WTC11 (cell line): ENCODE measurements around the gene RPS6KL1. TPM values are rescaled to one million over a fixed set of nuclear protein-coding genes. Genes with fewer than 3 reads are reported as not detected.

Experiments used
- ATAC-seq: fragments of 200-7000 bp; cut with Tn5 transposase; 2 replicates; pipeline ENCODE4 v1.10.0; 2021; ENCODE audit warnings: mild to moderate bottlenecking, moderate library complexity
- CTCF ChIA-PET: fragments of 300-600 bp; sonication (Branson Sonifier 250); formaldehyde crosslinking; loops from one replicate; lab custom pipeline; 2021; ENCODE audit warnings: antibody characterized with exemption; lab: Charles Lee
- POLR2A ChIA-PET: fragments of 350-600 bp; sonication (Branson Sonifier 250); formaldehyde crosslinking; loops from one replicate; lab custom pipeline; 2021; ENCODE audit warnings: antibody characterized with exemption; lab: Charles Lee
- DNase-seq: peaks from one replicate; pipeline ENCODE4 v3.0.0; 2021; ENCODE audit warnings: low spot score
- H3K27ac Mint-ChIP-seq: 2 replicates; pipeline ENCODE4 v1.8.0; 2021; ENCODE audit warnings: mixed read lengths
- H3K27me3 Mint-ChIP-seq: 2 replicates; pipeline ENCODE4 v1.8.0; 2021; ENCODE audit warnings: low read depth, mild to moderate bottlenecking, moderate library complexity, mixed read lengths
- H3K36me3 Mint-ChIP-seq: 2 replicates; pipeline ENCODE4 v1.8.0; 2021; ENCODE audit warnings: mixed read lengths
- H3K4me1 Mint-ChIP-seq: 2 replicates; pipeline ENCODE4 v1.8.0; 2022; ENCODE audit warnings: mixed read lengths
- H3K4me3 Mint-ChIP-seq: 2 replicates; pipeline ENCODE4 v1.8.0; 2021; ENCODE audit warnings: mild to moderate bottlenecking, moderate library complexity, mixed read lengths
- H3K9me3 Mint-ChIP-seq: 2 replicates; pipeline ENCODE4 v1.8.0; 2021; ENCODE audit warnings: mixed read lengths
- ARID4B ChIP-seq: sonication (generic); formaldehyde crosslinking; IDR thresholded peaks from 2 replicates; pipeline ENCODE4 v1.8.0; 2023; ENCODE audit warnings: missing genetic modification reagents, mild to moderate bottlenecking, borderline replicate concordance
- ATF6 ChIP-seq: sonication (generic); formaldehyde crosslinking; IDR thresholded peaks from 2 replicates; pipeline ENCODE4 v1.8.1; 2023; ENCODE audit warnings: mild to moderate bottlenecking, missing genetic modification reagents
- ELF4 ChIP-seq: sonication (generic); formaldehyde crosslinking; IDR thresholded peaks from 2 replicates; pipeline ENCODE4 v1.8.1; 2022; ENCODE audit warnings: low read depth, mild to moderate bottlenecking, moderate library complexity, missing genetic modification reagents
- GRHL2 ChIP-seq: fragments of 250-450 bp; sonication (Bioruptor Pico); IDR thresholded peaks from 2 replicates; pipeline ENCODE4 v1.8.0; 2022; ENCODE audit warnings: mild to moderate bottlenecking, moderate library complexity; ENCODE audit not compliant: insufficient replicate concordance, severe bottlenecking
- HMGA2 ChIP-seq: fragments of 250-450 bp; sonication (Bioruptor Pico); IDR thresholded peaks from 2 replicates; pipeline ENCODE4 v1.4.0; 2021; ENCODE audit warnings: mild to moderate bottlenecking, moderate library complexity
- IRF1 ChIP-seq: sonication (generic); formaldehyde crosslinking; IDR thresholded peaks from 2 replicates; pipeline ENCODE4 v1.8.0; 2023; ENCODE audit warnings: missing genetic modification reagents
- IRF2 ChIP-seq: sonication (generic); formaldehyde crosslinking; IDR thresholded peaks from 2 replicates; pipeline ENCODE4 v1.8.0; 2022; ENCODE audit warnings: low read depth, missing genetic modification reagents, borderline replicate concordance
- KAT7 ChIP-seq: sonication (generic); formaldehyde crosslinking; IDR thresholded peaks from 2 replicates; pipeline ENCODE4 v1.8.1; 2023; ENCODE audit warnings: missing genetic modification reagents, mild to moderate bottlenecking, borderline replicate concordance
- NFATC4 ChIP-seq: fragments of 250-450 bp; sonication (Bioruptor Pico); IDR thresholded peaks from 2 replicates; pipeline ENCODE4 v1.9.0; 2021; ENCODE audit warnings: mild to moderate bottlenecking
- RELA ChIP-seq: sonication (generic); formaldehyde crosslinking; IDR thresholded peaks from 2 replicates; pipeline ENCODE4 v1.8.1; 2022; ENCODE audit warnings: missing genetic modification reagents, mild to moderate bottlenecking, borderline replicate concordance
- SOX15 ChIP-seq: fragments of 250-450 bp; sonication (Bioruptor Pico); IDR thresholded peaks from 2 replicates; pipeline ENCODE4 v1.9.0; 2021; ENCODE audit warnings: mild to moderate bottlenecking
- SP1 ChIP-seq: sonication (generic); formaldehyde crosslinking; conservative IDR thresholded peaks from 2 replicates; pipeline ENCODE4 v1.8.1; 2022; ENCODE audit warnings: missing genetic modification reagents
- TEAD4 ChIP-seq: sonication (generic); formaldehyde crosslinking; IDR thresholded peaks from 2 replicates; pipeline ENCODE4 v1.8.0; 2022; ENCODE audit warnings: mild to moderate bottlenecking, missing genetic modification reagents
- ZNF532 ChIP-seq: fragments of 250-450 bp; sonication (Bioruptor Pico); IDR thresholded peaks from 2 replicates; pipeline ENCODE4 v1.9.0; 2021; ENCODE audit warnings: mild to moderate bottlenecking, borderline replicate concordance
- total RNA-seq: library from RNA; stranded (reverse); gene quantifications from 3 replicates; pipeline ENCODE4 v1.2.3, GENCODE V29; 2021
- TF ChIP-seq, protein P1 (sequence below): sonication (generic); formaldehyde crosslinking; IDR thresholded peaks from 2 replicates; pipeline ENCODE4 v1.8.0; 2022; ENCODE audit warnings: mild to moderate bottlenecking, missing genetic modification reagents
- TF ChIP-seq, protein P2 (sequence below): sonication (generic); formaldehyde crosslinking; IDR thresholded peaks from 2 replicates; pipeline ENCODE4 v1.8.0; 2023; ENCODE audit warnings: mild to moderate bottlenecking, missing genetic modification reagents

The RPS6KL1 gene
- total RNA-seq, 1 experiment from 2014 or later: 10.6 TPM

- TF ChIP-seq ARID4B (CRISPR knock-in tag): no peak
- no peak for TF ChIP-seq ELF4 (CRISPR knock-in tag)
- TF ChIP-seq RELA (CRISPR knock-in tag): no peak
- TF ChIP-seq NFATC4 (CRISPR knock-in tag): no peak
- no peak for TF ChIP-seq ZNF532 (CRISPR knock-in tag)
- no peak for TF ChIP-seq HMGA2 (CRISPR knock-in tag)
- TF ChIP-seq SOX15 (CRISPR knock-in tag): no peak
- no peak for TF ChIP-seq IRF2 (CRISPR knock-in tag)
- TF ChIP-seq, all 79 proteins: peak for 0
These were observed 7.6 kb downstream of the RPS6KL1 start (continued) for GRCh38 chr14:74915426-74915825.

DNA sequence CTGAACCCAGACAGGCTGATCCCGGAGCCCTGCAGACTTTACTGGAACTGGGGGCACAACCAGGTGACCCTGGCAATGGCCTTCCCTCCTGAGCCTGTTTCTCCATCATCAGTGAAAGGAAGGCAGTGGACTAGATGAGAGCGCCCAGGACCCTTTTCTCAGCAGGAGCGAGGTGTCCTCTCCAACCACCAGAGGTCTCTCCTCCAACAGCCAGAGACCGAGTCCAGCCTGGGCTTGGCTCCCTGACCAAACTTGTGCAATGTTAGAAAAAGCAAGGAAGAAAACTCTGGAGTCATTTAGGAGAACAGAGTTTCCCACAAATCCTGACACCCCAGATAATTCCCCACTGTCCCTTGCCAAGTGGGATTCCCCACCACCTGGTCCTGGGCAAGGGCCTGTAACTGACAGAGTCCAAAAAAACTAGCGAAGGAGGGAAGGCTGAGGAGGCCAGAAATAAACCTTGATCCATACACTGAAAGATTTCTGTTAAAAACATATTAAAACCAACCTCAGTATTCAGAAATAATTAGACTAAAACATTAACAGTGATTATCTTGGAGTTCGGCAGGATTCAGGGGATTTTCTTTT, 9.0 kb downstream of the RPS6KL1 start:
- no peaks in the 10 kb centered on the region for H3K27me3 Mint-ChIP-seq
- no peaks in the 10 kb centered on the region for H3K9me3 Mint-ChIP-seq
- peak overlapping the region; percentile 83; the same call in 1 of the 2 replicates for H3K27ac Mint-ChIP-seq
- peaks cover 6% of the 10 kb centered on the region for H3K4me1 Mint-ChIP-seq
- no peaks in the 10 kb centered on the region for H3K36me3 Mint-ChIP-seq
- CTCF ChIA-PET: no interaction called here
- POLR2A ChIA-PET: no interaction called here
- ATAC-seq (peak; percentile 74), DNase-seq (peak; percentile 55)
- no peak overlapping the region for H3K4me3 Mint-ChIP-seq
- no peak for TF ChIP-seq SP1 (CRISPR knock-in tag)
- TF ChIP-seq, protein P1, sequence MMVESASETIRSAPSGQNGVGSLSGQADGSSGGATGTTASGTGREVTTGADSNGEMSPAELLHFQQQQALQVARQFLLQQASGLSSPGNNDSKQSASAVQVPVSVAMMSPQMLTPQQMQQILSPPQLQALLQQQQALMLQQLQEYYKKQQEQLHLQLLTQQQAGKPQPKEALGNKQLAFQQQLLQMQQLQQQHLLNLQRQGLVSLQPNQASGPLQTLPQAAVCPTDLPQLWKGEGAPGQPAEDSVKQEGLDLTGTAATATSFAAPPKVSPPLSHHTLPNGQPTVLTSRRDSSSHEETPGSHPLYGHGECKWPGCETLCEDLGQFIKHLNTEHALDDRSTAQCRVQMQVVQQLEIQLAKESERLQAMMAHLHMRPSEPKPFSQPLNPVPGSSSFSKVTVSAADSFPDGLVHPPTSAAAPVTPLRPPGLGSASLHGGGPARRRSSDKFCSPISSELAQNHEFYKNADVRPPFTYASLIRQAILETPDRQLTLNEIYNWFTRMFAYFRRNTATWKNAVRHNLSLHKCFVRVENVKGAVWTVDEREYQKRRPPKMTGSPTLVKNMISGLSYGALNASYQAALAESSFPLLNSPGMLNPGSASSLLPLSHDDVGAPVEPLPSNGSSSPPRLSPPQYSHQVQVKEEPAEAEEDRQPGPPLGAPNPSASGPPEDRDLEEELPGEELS (CRISPR knock-in tag): no peak
- no peak for TF ChIP-seq GRHL2 (CRISPR knock-in tag)
- TF ChIP-seq, protein P2, sequence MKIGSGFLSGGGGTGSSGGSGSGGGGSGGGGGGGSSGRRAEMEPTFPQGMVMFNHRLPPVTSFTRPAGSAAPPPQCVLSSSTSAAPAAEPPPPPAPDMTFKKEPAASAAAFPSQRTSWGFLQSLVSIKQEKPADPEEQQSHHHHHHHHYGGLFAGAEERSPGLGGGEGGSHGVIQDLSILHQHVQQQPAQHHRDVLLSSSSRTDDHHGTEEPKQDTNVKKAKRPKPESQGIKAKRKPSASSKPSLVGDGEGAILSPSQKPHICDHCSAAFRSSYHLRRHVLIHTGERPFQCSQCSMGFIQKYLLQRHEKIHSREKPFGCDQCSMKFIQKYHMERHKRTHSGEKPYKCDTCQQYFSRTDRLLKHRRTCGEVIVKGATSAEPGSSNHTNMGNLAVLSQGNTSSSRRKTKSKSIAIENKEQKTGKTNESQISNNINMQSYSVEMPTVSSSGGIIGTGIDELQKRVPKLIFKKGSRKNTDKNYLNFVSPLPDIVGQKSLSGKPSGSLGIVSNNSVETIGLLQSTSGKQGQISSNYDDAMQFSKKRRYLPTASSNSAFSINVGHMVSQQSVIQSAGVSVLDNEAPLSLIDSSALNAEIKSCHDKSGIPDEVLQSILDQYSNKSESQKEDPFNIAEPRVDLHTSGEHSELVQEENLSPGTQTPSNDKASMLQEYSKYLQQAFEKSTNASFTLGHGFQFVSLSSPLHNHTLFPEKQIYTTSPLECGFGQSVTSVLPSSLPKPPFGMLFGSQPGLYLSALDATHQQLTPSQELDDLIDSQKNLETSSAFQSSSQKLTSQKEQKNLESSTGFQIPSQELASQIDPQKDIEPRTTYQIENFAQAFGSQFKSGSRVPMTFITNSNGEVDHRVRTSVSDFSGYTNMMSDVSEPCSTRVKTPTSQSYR (CRISPR knock-in tag): no peak
- TF ChIP-seq ATF6 (CRISPR knock-in tag): no peak
- TF ChIP-seq IRF1 (CRISPR knock-in tag): no peak
- TF ChIP-seq RELA (CRISPR knock-in tag): no peak
- TF ChIP-seq KAT7 (CRISPR knock-in tag): no peak
- TF ChIP-seq TEAD4 (CRISPR knock-in tag): no peak
